SK-N-MC (cell line): ENCODE measurements around the gene NTRK2.

ENCODE experiments used
- DNase-seq: peaks from one replicate; pipeline ENCODE4 v3.0.0-alpha.2; 2011; ENCODE audit warnings: low read depth, low spot score
- H3K27ac ChIP-seq: fragments of 200-600 bp; sonication (generic); 2 replicates; pipeline ENCODE4 v1.5.1; 2016; ENCODE audit warnings: mixed run types
- H3K36me3 ChIP-seq: fragments of 200-600 bp; sonication (generic); 2 replicates; pipeline ENCODE4 v1.6.1; 2017; ENCODE audit warnings: antibody characterized with exemption, low read length, mixed read lengths; ENCODE audit not compliant: insufficient read depth
- H3K4me3 ChIP-seq: fragments of 200-600 bp; sonication (generic); 2 replicates; pipeline ENCODE4 v1.5.1; 2016
- H3K9ac ChIP-seq: fragments of 200-600 bp; sonication (generic); 2 replicates; pipeline ENCODE4 v1.8.0; 2017; ENCODE audit warnings: mixed run types, mixed read lengths; ENCODE audit not compliant: insufficient read length
- H3K9me3 ChIP-seq: fragments of 200-600 bp; sonication (generic); 2 replicates; pipeline ENCODE4 v1.6.1; 2017; ENCODE audit warnings: low read depth, mild to moderate bottlenecking, antibody characterized with exemption, low read length, moderate library complexity, mixed read lengths
- EZH2 ChIP-seq: fragments of 200-600 bp; sonication (generic); IDR thresholded peaks from one replicate; pipeline ENCODE4 v1.6.1; 2017; ENCODE audit warnings: antibody characterized with exemption
- FOXP2 ChIP-seq: optimal IDR thresholded peaks from 2 replicates; pipeline ENCODE3; 2011; ENCODE audit warnings: mild to moderate bottlenecking, moderate library complexity; ENCODE audit not compliant: insufficient read depth; ENCODE audit errors: extremely low read length, control extremely low read depth
- POLR2AphosphoS5 ChIP-seq: IDR thresholded peaks from 2 replicates; pipeline ENCODE4 v1.6.1; 2012; ENCODE audit warnings: mild to moderate bottlenecking, low read depth, low read length, borderline replicate concordance

NTRK2 gene

DNA sequence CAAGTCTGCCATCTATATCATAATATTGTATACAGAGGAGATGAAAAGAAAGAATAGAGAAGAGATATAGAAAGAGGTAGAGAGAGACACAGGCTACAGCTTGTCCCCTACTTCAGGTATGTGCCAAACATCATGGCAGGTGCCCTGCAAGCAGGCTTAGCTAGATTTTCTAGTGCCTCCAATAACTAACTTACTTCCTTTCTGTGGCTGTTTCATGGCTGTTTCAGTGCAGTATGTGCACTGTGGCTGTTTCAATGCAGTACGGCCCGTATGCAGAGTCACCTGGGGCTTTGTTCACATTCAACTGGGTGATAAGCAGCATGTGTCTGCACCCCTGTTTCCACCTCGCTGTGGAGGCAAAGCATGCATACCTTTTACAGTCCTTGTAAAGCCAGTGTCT, 327.2 kb downstream of the NTRK2 start:
- Histone ChIP-seq H3K27ac (no peak overlapping the region), H3K36me3 (no peaks in the 10 kb centered on the region), H3K4me3 (no peak overlapping the region), H3K9ac (no peak overlapping the region), H3K9me3 (no peaks in the 10 kb centered on the region)
- TF ChIP-seq EZH2: no peak
- DNase-seq: no peak

DNA sequence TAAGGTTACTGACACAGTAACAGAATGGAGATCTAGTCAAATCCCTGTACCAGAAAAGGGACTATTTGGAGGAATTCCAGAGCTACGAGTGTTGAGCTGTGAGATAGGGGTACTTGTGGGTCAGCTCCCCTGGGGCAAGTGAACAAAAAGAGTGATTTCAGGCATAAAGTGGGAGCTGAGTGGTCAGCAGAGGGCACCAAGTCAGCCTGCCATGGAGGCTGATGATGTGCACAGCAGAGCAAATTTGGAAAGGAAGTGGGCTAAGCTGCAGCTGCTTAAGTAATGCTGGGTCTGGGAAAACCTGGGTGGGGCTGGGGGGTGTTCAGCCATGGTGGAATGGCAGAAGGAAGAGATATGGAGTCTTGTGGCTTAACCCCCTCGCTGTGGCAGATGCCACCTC, 327.9 kb downstream of the NTRK2 start:
- H3K4me3 ChIP-seq: no peak overlapping the region
- TF ChIP-seq FOXP2: no peak
- TF ChIP-seq EZH2: no peak
- TF ChIP-seq POLR2AphosphoS5: no peak
- H3K9ac ChIP-seq: no peak overlapping the region
- no peak for DNase-seq
- H3K9me3 ChIP-seq: no peaks in the 10 kb centered on the region
- H3K36me3 ChIP-seq: no peaks in the 10 kb centered on the region
- no peak overlapping the region for H3K27ac ChIP-seq

DNA sequence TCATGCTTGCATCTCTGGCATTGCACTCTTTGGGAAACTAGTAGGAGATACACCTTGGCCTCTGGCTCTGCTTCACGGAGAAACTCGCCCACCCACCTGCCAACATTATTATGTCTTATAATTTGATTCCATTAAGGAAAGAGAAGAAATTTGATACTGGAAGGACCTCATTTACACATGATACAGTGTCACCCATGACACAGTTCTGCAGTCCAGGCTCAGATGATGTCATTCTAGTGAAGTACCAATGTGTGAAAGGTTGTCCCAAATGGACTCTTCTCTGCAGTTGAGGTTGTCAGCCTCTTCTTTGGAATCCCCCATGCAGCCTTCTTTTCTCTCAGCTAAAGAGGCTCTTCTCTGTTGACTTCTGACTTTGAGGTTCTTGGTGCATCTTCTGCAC, 329.1 kb downstream of the NTRK2 start:
- TF ChIP-seq EZH2: no peak
- no peak for TF ChIP-seq POLR2AphosphoS5
- no peak for TF ChIP-seq FOXP2
- H3K27ac ChIP-seq: no peak overlapping the region
- H3K9ac ChIP-seq: no peak overlapping the region
- no peaks in the 10 kb centered on the region for H3K36me3 ChIP-seq
- H3K4me3 ChIP-seq: no peak overlapping the region
- DNase-seq: no peak
- no peaks in the 10 kb centered on the region for H3K9me3 ChIP-seq

DNA sequence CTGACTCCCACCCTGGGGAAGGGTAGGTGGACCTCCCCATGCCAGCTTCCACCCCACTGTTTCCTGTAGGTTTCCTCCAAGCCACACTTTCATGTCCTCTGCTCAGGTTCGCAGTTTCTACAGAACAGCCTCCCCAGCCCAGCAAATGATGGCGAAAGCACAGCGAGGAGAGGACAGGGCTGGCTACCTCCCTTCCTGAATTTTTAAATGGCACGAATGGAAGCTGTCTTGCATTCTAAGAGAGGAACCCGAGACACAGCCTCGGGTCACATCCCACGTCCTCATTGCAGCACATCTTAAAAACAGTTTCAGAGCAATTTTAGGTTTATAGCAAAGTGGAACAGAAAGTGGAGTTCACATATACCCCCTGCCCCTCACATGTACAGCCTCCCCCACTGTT, 330.3 kb downstream of the NTRK2 start:
- Histone ChIP-seq H3K4me3 (no peak overlapping the region), H3K36me3 (no peaks in the 10 kb centered on the region), H3K27ac (no peak overlapping the region), H3K9ac (no peak overlapping the region), H3K9me3 (no peaks in the 10 kb centered on the region)
- no peak for DNase-seq
- no peak for TF ChIP-seq POLR2AphosphoS5
- TF ChIP-seq FOXP2: no peak
- no peak for TF ChIP-seq EZH2

DNA sequence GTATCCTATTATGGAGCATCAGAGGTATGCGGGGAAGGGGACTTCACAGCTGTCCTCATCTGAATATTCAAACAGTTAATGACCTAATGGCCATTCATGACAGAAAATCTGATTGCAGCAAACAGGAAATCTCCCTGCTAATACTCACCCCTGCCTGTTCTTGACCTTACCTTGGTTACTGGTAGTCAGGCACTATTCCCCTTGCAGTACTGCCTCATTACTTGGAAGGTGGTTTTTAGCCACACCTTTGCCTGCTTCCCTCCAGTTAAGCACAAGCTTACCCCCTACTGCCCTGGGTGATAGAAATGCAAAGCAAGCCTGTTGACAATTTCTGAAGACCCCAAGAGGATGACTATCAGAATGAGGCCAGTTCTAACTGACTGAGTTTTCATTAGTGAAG, 332.4 kb downstream of the NTRK2 start:
- H3K27ac ChIP-seq: no peak overlapping the region
- no peaks in the 10 kb centered on the region for H3K36me3 ChIP-seq
- DNase-seq: no peak
- TF ChIP-seq EZH2: no peak
- no peak for TF ChIP-seq FOXP2
- TF ChIP-seq POLR2AphosphoS5: no peak
- H3K9ac ChIP-seq: no peak overlapping the region
- H3K4me3 ChIP-seq: no peak overlapping the region
- no peaks in the 10 kb centered on the region for H3K9me3 ChIP-seq

DNA sequence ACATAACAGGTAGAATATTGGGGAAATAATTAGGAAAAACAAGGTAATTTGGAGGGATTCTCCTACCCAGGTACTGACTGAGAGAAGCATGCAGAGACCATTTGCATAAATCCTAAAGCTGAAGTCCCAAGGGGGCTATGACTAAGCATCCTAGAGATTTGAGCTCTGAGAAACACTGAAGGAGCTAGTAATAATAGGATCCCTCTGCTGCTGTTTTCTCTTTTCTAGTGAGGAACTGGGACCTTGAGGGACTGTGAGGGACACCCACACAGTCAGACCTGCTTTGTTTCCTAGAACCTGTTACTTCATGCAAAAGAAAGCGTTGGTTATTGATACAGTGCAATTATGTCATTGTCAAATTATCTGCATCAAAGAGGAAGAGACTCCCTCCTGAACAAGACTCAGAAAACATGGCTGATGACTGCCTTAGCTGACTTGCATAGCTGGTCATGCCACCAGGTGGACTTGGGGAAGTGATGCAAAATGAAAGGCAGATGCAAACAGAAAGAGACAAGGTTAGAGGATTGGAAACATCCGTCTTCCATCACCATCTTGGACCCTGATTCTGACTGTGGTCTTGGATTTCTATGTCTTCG, 335.4 kb downstream of the NTRK2 start:
- Histone ChIP-seq H3K4me3 (no peak overlapping the region), H3K9ac (no peak overlapping the region), H3K27ac (no peak overlapping the region), H3K9me3 (no peaks in the 10 kb centered on the region), H3K36me3 (no peaks in the 10 kb centered on the region)
- TF ChIP-seq EZH2: no peak
- TF ChIP-seq POLR2AphosphoS5: no peak
- TF ChIP-seq FOXP2: no peak
- no peak for DNase-seq

DNA sequence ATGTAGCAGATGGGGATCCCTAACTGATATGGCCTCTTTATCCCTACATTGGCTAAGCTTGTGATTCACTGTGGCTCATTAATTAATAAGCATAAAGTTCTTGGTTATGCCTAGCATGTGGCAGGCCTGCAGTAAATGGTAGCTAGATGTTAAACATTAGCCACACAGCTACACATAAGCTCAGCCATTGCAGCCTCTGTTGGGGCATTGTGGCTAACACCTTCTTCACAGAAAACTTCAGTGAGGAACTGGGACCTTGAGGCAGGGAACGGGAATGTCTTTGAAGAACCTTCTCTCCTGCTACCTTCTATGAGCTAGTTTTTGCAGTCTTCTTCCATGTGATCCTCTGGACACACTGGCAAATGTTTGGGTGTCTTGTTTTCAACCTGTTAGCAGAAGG, 338.2 kb downstream of the NTRK2 start:
- Histone ChIP-seq H3K36me3 (no peaks in the 10 kb centered on the region), H3K9me3 (no peaks in the 10 kb centered on the region), H3K27ac (no peak overlapping the region), H3K9ac (no peak overlapping the region), H3K4me3 (no peak overlapping the region)
- TF ChIP-seq FOXP2 (no peak), EZH2 (no peak), POLR2AphosphoS5 (no peak)
- no peak for DNase-seq

DNA sequence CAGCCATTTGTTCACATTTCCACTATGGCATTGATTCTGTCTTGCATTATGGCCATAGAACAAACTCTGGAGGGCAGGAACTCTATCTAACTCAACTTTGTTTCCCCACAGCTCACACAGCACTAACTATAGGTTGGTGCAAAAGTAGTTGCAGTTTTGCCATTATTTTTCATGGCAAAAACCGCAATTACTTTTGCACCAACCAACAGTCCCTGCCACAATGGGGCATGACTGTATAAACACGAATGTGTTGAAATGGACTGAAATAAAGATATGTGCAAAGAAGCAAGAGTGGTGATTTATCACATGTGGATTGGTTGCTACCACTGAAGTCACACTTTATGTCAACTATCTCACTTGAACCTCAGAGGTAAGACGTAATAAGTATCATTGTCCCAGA, 338.7 kb downstream of the NTRK2 start:
- TF ChIP-seq FOXP2 (no peak), EZH2 (no peak), POLR2AphosphoS5 (no peak)
- no peak overlapping the region for H3K27ac ChIP-seq
- no peaks in the 10 kb centered on the region for H3K9me3 ChIP-seq
- H3K9ac ChIP-seq: no peak overlapping the region
- H3K4me3 ChIP-seq: no peak overlapping the region
- no peaks in the 10 kb centered on the region for H3K36me3 ChIP-seq
- no peak for DNase-seq

DNA sequence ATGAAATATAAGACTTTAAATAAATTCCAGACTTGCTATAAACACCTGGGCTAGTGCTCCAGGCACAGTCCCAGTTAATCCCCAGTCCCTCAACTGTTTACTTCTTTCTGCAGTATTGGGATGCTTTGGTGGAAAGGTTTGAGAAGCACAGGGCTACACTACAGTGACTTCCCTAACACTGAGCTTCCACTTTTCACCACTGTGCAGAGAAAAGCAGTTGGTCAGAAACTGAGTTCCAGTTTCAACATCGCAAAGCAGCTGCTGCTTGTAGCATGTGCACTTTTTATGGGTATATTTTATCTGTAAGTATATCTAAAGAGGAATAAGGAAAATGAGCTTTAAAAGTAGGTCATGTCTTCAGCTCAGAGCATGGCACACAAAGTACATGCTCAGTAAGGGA, 339.7 kb downstream of the NTRK2 start:
- Histone ChIP-seq H3K4me3 (no peak overlapping the region), H3K9me3 (no peaks in the 10 kb centered on the region), H3K27ac (no peak overlapping the region), H3K9ac (no peak overlapping the region), H3K36me3 (no peaks in the 10 kb centered on the region)
- no peak for TF ChIP-seq EZH2
- no peak for TF ChIP-seq FOXP2
- no peak for TF ChIP-seq POLR2AphosphoS5
- no peak for DNase-seq

DNA sequence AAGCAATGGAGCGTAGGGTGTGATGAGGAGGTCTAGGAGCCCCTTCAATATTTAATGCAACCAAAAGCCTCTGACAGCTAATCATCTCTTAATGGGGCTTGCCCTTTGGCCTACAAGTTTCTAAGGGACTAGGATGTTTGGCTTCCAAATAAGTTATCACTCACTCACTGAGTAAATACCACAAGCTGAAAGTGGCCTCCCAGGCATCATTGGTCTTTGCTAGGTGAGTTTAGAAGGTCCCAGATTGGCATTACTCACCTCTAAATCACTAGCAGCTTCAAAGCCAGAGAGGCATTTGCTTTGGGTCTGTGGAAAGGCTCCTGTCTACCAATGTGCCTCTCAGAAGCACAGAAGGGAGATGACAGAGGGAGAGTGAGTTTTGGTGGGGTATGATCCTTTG, 344.2 kb downstream of the NTRK2 start:
- Histone ChIP-seq H3K9me3 (no peaks in the 10 kb centered on the region), H3K4me3 (no peak overlapping the region), H3K27ac (no peak overlapping the region), H3K9ac (no peak overlapping the region), H3K36me3 (no peaks in the 10 kb centered on the region)
- no peak for TF ChIP-seq FOXP2
- no peak for TF ChIP-seq POLR2AphosphoS5
- no peak for TF ChIP-seq EZH2
- DNase-seq: no peak
